Loucy (cell line): ENCODE data around the gene BCAS4.
"Not testable (repeated sequence)": the region's sequence is repeated elsewhere in the genome, so short reads cannot be mapped to it uniquely, and the experiment has no call there.

Experiments used
- H2AFZ ChIP-seq: fragments of 200-600 bp; sonication (generic); 2 replicates; pipeline ENCODE4 v1.6.0; 2016; ENCODE audit warnings: antibody characterized with exemption, mild to moderate bottlenecking, low read length, moderate library complexity
- H3F3A ChIP-seq: fragments of 200-600 bp; 2 replicates; pipeline ENCODE4 v1.6.0; 2016; ENCODE audit warnings: antibody characterized with exemption, low read depth, mild to moderate bottlenecking
- H3K27me3 ChIP-seq: fragments of 200-600 bp; sonication (generic); 2 replicates; pipeline ENCODE4 v1.6.1; 2014; ENCODE audit warnings: low read length, mild to moderate bottlenecking; ENCODE audit not compliant: insufficient read depth, poor library complexity, severe bottlenecking
- H3K36me3 ChIP-seq: fragments of 200-600 bp; sonication (generic); 2 replicates; pipeline ENCODE4 v1.6.1; 2016; ENCODE audit warnings: low read length; ENCODE audit not compliant: insufficient read depth
- H3K4me1 ChIP-seq: fragments of 200-600 bp; sonication (generic); 2 replicates; pipeline ENCODE4 v1.5.1; 2014; ENCODE audit warnings: low read length, mild to moderate bottlenecking; ENCODE audit not compliant: insufficient read depth, poor library complexity, severe bottlenecking
- H3K4me2 ChIP-seq: fragments of 200-600 bp; sonication (generic); 2 replicates; pipeline ENCODE4 v1.6.0; 2014; ENCODE audit warnings: antibody characterized with exemption, low read length, low read depth, mild to moderate bottlenecking; ENCODE audit not compliant: poor library complexity, severe bottlenecking
- H3K4me3 ChIP-seq: fragments of 200-600 bp; sonication (generic); 2 replicates; pipeline ENCODE4 v1.5.1; 2014; ENCODE audit warnings: low read length, mild to moderate bottlenecking, mixed read lengths; ENCODE audit not compliant: poor library complexity, severe bottlenecking
- H3K79me2 ChIP-seq: fragments of 200-600 bp; sonication (generic); 2 replicates; pipeline ENCODE4 v1.6.1; 2014; ENCODE audit warnings: low read length; ENCODE audit not compliant: insufficient read depth
- H3K9ac ChIP-seq: fragments of 200-600 bp; sonication (generic); 2 replicates; pipeline ENCODE4 v1.6.0; 2014; ENCODE audit warnings: mild to moderate bottlenecking, low read depth, low read length, moderate library complexity; ENCODE audit not compliant: poor library complexity, severe bottlenecking
- H3K9me2 ChIP-seq: fragments of 200-600 bp; sonication (generic); replicated peaks from 2 replicates; pipeline ENCODE4 v1.6.1; 2016; ENCODE audit warnings: low read depth, low read length, mixed read lengths
- H3K9me3 ChIP-seq: fragments of 200-600 bp; sonication (generic); 2 replicates; pipeline ENCODE4 v1.6.1; 2014; ENCODE audit warnings: mild to moderate bottlenecking, antibody characterized with exemption, low read length, low read depth; ENCODE audit not compliant: insufficient read depth
- H4K20me1 ChIP-seq: fragments of 200-600 bp; sonication (generic); 2 replicates; pipeline ENCODE4 v1.6.0; 2014; ENCODE audit warnings: antibody characterized with exemption, low read length, mild to moderate bottlenecking; ENCODE audit not compliant: insufficient read depth, poor library complexity, severe bottlenecking
- EZH2phosphoT487 ChIP-seq: fragments of 200-600 bp; IDR thresholded peaks from 2 replicates; pipeline ENCODE4 v1.6.1; 2018; ENCODE audit warnings: antibody characterized with exemption, mild to moderate bottlenecking, moderate library complexity, borderline replicate concordance
- TF ChIP-seq, protein P1 (sequence below): fragments of 200-600 bp; sonication (generic); conservative IDR thresholded peaks from 2 replicates; pipeline ENCODE4 v1.5.1; 2014; ENCODE audit warnings: mild to moderate bottlenecking, antibody characterized with exemption, low read length

BCAS4 gene

DNA sequence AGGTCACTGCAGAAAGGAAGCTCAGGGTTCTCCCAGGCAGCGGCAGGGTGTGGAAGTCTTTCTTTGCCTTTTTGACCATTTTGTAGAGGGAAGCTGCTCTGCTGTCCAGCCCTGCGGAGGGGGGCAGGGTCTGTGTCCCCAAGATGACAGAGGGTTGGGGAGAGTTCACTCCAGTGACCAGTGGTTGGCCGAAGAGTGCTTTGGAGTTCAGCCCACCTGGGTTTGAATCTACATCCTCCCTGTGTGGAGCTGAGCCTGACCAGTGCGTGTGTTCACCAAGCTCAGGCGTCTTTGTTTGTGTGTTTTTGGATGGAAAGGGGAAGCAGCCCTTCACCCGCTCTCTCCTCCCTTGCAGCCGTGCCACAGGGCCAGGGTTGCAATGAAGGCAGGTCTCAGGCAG, 25.9 kb upstream of the BCAS4 start:
- H4K20me1 ChIP-seq, H2AFZ ChIP-seq, H3K4me2 ChIP-seq, H3K27me3 ChIP-seq, H3K4me3 ChIP-seq, H3K4me1 ChIP-seq, H3K79me2 ChIP-seq, H3F3A ChIP-seq, H3K9me3 ChIP-seq, H3K9me2 ChIP-seq, H3K9ac ChIP-seq, H3K36me3 ChIP-seq: not testable (repeated sequence)

DNA sequence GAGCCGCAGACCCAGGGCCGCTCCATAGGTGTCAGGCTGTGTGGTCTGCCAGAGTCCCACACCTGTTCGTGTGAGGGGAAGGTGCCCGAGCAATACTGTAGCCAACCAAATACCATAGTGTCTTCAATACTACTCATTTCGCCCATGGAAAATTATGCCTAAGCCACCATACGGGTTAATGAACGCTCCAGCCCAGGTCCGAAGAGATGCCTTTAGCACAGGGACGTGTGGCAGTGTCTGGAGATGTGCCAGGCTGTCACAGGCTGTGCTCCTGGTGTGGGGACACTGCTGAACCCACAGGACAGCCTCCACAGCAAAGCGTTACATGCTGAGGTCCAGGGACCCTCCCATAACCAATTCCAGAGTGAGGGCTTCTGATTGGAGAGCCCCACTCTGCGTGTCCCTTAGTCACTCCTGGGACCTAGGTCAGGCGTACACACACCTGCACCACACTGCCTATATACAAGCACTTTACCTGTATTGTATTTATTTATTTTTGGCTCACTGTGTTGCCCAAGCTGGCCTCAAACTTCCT, 25.2 kb upstream of the BCAS4 start:
- not testable (repeated sequence) for H3K9me2 ChIP-seq, H3F3A ChIP-seq, H3K4me1 ChIP-seq, H3K27me3 ChIP-seq, H3K4me2 ChIP-seq, H3K79me2 ChIP-seq, H2AFZ ChIP-seq, H3K9ac ChIP-seq, H3K36me3 ChIP-seq, H3K4me3 ChIP-seq, H3K9me3 ChIP-seq, H4K20me1 ChIP-seq

DNA sequence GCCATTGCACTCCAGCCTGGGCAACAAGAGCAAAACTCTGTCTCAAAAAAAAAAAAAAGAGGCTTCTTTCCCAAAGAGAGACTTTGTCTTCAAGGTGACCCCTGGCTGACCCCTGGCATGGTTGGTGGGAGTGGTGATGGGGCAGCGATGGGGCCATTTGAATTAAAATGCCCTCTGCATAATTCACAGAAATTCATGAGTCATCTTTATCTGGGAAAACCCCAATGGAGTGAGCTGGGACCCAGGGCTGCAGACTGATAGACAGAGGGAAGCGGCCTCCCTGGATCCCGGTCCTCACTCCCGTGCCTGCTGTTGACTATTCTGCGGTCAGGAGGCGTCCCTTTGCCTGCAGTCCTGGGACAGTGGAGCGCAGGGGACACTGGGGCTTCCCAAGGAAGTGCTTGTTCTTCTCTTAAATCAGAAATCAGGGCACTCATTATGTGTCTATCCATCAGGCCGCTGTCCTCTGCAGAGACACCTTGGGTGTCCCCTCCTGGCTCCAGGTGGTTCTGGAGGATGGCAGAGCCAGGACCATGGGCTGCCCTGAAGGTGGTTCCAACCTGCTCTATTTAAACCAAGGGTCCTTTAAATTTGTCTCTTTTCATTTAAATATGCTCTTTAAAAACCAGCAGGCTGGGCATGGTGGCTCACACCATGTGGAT, 23.3 kb upstream of the BCAS4 start:
- not testable (repeated sequence) for H3K36me3 ChIP-seq, H4K20me1 ChIP-seq, H3K4me1 ChIP-seq, H3K79me2 ChIP-seq, H3K4me3 ChIP-seq, H2AFZ ChIP-seq, H3K9ac ChIP-seq, H3K4me2 ChIP-seq, H3F3A ChIP-seq, H3K27me3 ChIP-seq, H3K9me3 ChIP-seq, H3K9me2 ChIP-seq

DNA sequence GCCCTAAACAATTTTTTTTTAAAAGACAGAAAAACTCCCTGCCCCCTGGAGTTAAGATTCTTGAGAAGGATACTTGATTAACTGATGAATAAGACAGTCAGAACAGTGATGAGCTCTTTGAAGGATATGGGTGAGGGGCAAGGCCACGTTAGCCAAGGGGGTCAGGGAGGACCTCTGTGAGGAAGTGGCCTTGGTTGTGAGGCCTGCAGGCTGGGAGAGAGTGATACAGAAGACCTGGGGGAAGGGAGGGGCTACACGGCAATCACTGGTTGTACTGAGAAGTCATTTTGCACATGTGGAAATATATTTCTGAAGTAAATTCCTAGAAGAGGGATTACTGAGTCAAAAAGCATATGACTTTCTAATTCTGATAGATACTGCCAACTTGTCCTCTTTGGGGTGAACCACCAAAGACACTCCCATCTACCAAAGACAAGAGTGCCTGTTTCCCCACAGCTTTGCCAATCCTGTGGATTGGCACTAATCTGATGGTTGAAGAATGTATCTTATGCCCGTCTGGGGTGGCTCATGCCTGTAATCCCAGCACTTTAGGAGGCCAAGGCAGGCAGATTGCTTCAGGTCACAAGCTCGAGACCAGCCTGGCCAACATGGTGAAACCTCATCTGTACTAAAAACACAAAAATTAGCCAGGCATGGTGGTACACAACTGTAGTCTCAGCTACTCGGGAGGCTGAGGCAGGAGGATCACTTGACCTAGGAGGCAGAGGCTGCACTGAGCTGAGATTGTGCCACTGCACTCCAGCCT, 22.3 kb upstream of the BCAS4 start:
- Histone ChIP-seq H3K4me1 (no peaks in the 10 kb centered on the region), H3K4me3 (no peak overlapping the region), H3F3A (no peaks in the 10 kb centered on the region), H3K4me2 (no peak overlapping the region), H3K27me3 (no peaks in the 10 kb centered on the region), H3K36me3 (no peaks in the 10 kb centered on the region), H3K9me3 (no peaks in the 10 kb centered on the region), H3K9ac (no peak overlapping the region), H4K20me1 (no peaks in the 10 kb centered on the region), H3K79me2 (no peaks in the 10 kb centered on the region), H2AFZ (no peak overlapping the region), H3K9me2 (no peaks in the 10 kb centered on the region)
- TF ChIP-seq EZH2phosphoT487 = no peak
- TF ChIP-seq, protein P1, sequence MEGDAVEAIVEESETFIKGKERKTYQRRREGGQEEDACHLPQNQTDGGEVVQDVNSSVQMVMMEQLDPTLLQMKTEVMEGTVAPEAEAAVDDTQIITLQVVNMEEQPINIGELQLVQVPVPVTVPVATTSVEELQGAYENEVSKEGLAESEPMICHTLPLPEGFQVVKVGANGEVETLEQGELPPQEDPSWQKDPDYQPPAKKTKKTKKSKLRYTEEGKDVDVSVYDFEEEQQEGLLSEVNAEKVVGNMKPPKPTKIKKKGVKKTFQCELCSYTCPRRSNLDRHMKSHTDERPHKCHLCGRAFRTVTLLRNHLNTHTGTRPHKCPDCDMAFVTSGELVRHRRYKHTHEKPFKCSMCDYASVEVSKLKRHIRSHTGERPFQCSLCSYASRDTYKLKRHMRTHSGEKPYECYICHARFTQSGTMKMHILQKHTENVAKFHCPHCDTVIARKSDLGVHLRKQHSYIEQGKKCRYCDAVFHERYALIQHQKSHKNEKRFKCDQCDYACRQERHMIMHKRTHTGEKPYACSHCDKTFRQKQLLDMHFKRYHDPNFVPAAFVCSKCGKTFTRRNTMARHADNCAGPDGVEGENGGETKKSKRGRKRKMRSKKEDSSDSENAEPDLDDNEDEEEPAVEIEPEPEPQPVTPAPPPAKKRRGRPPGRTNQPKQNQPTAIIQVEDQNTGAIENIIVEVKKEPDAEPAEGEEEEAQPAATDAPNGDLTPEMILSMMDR = no peak
